IPS DF 4.7 (cell line): Measurements from ENCODE around the gene DRGX.

ENCODE experiments used
- DNase-seq: peaks from one replicate; pipeline ENCODE4 v3.0.0-alpha.2; 2013; ENCODE audit warnings: low spot score; ENCODE audit errors: extremely low read depth

The DRGX gene

DNA sequence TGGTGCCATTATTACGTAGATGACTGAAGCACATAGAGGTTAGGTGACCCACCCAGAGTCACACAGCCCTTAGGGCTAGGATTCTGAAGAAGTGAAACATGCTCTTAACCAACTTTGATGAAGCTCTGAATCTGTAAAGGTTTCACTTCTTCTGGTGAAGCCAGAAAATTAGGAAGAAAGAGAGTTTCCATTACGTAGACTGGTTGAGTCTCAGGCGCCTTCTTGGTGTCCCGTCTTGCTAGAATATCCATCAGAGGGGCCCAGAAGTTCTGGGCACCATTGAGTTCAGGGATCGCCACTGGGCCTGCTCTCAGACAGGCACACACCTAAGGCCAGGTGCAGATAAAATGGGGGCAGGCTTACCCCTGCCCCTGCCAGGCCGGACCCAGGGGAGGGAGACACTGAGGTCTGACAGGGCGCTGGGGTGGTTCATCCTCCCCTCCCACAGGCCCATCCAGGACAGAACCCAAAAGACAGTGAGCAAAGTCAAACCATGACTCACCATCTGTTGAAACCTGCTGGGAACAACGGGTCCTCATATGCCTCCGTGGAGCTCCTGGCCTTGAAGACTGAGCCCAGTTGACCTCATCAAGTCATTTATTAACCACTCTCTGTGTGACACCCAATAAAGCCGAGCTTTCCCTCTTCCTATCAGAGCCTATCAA, 33.2 kb downstream of the DRGX start:
- DNase-seq, result no peak

DNA sequence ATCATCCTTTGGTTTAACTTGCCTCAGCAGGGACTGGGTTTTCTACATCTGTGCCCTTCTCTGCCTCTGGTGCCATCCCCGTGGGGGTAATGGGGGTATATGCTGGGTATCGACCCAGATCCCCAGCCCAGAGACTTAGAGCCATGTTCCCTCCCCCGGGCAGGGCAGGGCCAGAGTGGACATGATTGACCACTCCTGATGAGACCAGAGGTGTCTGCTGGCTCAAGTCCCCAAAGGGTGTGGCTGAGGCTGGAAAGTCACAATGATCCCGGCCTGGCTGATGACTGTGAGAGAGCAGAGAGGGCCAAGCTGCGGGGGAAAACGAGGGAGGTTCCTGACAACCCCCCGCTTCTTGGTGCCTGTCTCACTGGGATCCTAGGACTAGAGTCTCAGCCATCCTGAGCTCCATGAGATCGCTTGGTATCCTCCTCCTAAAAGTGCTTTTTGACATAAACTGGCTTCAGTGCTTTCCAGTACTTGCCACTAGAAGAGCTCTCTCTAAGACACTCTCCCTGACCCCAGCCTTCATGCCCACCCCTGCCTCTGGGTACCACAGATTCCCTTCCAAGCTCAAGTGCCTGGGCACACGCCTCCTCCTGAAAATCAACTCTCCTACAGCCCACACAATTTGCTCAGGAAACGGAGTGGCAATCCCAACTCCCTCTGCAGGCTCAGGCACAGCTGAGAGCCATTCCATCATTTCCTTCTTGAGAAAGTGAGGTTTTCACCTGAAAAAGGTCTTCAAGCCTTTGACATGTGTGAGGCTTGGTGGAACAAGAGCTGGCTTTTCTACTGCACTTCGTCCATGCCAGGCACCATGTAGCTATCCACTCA, 33.9 kb downstream of the DRGX start:
- no peak for DNase-seq

DNA sequence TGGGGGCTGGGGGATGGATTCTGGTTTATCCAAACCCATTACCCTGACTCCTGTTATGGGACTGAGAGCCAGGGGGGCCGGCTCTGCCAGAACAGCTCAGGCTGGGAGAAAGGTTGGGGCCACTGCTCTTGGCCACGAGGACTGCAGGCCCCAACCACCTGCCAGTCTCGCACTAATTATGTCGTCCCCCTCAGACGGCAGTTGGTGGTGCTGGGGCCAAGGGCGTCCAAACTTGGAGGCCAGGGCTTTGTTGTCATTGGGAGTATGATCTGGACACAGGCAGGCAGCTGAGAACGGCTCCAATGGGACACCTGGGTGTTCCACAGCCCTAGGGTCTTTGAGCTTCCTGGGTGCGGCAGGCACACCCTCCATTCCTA, 34.7 kb downstream of the DRGX start:
- DNase-seq, result no peak

DNA sequence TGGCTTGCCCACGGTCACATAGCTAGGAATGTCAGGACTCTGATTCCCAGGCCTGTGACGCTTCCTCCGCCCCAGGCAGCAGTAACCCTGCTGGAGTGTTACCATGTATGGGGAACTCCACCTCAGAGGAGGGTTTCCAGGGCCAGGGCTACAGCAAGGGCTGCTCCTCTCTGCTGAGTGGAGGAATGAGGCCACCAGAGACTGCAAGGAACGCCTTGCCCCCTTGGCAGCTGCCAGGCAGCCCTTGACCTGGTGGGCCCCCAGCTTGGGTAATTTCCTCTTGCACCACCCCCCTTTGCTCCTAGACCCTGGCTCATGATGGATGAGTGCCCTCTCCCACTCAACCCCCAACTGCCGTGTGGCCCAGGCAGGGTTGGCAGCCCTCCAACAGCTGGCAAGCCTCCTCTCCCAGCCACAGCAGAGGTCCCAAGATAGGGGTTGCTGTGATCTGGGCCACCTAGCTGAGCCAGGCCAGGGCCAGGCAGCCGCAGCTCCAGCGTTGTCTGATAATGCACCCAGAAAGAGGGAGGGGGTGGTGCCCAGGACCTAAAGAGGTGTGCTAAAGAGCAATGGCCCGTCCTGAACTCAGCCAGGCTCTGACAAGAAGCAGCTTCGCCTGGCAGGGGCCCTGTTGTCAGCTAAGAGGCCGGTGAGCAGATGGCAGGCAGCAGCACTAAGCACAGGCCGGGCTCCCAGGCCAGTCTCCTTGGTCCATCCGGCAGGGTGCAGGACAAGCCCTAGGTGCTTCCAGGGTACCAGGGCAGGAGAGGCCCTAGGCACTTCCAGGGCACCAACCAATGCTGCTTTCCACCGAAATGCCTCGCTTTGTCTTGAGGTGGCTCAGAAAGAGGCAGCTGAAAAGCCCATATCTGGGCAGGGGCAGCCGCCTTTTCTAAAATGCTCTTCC, 35.4 kb downstream of the DRGX start:
- no peak for DNase-seq

DNA sequence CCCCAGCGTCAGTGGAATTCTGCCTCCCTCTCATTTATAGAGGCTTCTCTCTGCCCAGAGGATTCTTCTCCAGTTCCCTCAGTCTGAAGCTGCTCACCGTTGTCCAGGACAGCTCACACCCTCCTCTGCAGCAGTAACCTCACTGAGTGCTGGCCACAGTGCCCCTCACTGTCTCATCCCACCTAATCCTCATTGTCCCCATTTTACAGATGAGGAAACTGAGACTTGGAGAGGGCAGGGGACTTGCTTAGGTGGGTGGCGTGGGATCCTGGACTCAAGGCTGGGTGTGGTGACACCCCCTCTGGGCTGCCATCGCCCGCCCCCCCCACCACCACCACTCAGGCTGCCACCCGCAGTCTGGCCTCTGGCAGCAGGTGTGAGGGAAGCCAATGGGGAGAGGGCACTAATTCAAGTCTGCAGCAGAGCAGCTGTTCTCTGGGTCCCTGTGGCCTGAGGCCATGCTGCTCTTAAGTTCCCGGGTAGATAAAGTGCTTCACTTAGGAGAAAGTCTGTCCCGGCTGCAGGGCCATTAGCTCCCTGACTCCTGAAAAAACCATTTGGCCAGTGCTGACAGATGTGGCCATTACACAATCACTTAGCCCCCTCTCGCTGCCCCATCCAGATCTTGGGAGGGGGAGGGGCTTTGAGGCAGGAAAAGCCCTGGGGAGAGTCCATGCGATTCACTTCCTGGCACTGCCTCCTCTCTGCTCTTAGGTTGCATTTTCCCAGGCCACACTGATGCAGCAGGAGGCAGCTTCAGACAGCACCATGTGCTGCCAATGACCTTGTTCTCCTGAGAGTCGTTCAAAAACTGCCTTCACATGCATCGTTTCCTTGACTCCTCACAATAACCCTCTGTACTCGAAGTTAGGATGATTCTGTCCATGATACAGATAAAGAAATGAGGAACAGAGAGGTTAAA, 36.3 kb downstream of the DRGX start:
- DNase-seq, result peak; percentile 19

DNA sequence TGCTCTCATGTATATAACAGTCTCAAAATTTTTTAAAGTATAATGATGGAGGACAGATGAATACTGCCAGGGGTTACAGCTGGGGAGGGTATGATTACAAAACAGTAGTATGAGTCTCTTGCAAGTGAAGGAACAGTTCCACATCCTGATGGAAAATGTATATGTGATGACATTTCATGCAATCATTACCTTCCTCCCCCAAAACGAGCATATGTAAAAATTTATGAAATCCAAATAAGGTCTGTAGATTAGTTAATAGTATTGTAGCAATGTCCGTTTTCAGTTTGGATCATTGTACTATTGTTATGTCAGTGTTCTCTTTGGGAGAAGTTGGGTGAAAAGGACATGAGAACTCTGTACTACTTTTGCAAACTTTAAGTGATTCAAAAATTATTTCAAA, 38.0 kb downstream of the DRGX start:
- no peak for DNase-seq

DNA sequence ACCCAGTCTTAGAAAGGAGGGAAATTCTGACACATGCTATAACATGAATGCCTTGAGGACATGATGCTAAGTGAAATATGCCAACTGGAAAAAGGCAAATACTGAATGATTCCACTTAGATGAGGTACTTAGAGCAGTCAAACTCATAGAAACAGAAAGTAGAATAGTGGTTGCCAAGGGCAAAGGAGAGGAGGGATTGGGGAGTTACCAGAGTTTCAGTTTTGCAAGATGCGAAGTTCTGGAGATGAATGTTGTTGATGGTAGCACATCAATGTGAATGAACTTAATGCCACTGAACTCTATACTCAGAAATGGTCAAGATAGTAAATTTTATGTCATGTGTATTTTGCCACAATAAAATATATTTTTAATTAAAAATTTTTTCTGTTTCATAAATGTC, 38.9 kb downstream of the DRGX start:
- DNase-seq, result no peak

DNA sequence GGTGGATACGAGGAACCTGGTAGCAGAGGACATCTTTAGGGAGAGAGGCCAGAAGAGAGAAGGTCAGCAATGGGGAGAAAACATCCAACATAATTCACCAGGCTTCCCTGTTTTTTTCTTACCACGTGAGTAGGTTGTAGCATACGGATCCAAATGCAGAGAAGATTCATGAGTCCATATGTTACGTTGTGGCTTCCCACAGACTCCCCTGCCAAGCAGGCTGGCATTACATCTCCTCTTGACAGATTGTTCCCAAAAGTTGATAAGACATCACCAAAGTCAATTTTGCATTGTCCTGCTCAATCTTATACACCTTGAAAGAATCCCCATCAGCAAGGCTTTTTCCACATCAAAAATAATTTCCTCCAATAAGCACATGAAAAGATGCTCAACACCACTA, 39.7 kb downstream of the DRGX start:
- DNase-seq, result no peak

DNA sequence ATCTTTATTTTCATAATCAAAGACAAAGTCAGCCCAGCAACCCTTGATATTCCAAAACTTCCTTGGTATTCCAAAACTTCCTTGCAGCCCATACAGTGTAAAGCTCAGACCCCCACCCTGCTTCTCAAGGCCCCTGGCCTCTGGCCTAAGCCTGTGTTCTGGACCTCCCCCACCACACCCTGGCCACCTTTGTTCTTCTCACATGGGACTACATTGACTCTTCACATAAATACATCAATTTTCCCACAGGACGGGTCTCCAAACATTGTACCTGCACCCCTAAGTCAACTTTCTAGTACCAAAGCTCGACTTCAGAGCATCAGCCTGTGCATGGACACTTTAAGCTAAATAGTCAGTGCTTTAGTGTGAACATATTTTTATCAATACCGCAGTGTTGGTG, 40.7 kb downstream of the DRGX start:
- no peak for DNase-seq

DNA sequence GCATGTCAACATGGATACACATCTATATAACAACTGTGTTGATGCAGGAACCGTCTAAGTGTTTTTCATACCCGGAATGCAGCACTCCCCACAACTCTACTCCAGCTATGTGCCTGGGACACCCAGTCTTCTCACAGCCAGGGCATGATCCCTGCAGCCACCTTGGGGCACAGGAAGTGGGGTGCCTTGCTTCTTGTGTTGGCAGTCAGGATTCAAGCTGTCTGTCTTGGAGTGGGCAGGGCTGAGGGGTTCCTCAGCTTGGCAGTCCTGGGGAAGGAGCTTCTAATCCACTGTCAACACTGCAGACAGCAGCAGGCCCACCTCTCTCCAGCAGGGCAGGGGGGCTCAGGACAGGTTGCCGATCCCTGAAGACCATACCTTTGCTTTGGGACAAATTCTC, 41.3 kb downstream of the DRGX start:
- DNase-seq, result no peak

DNA sequence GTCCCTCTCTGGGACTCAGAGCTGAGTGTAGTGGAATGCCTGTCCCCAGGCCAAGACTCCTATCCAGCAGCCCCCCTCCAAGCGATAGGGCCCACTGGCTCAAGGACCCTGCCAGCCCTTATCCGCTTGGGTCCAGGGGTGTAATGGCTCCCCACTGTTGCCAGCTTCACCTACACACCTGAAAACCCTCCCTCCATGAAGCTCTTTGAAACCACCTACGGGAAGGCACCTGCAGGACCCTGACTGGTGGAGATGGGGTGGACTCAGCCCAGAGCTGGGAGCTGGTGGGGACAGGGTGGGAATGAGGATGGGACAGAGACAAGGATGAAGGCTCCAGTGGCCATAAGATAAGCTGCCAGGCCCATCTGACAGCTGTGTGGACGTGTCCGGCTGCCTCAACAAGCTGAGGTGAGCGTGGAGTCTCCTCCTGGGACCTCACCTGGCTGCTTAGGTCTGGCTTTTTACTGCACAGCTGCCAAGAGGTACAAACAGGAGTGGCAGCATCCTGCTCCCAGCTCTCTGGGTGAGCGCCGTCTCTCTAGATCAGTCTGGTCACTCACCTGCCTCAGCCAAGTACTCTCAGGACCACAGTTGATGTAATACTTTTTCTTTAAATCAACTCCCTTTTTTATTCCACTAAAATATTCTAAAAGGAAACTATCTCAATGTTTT, 41.9 kb downstream of the DRGX start:
- DNase-seq, result no peak

DNA sequence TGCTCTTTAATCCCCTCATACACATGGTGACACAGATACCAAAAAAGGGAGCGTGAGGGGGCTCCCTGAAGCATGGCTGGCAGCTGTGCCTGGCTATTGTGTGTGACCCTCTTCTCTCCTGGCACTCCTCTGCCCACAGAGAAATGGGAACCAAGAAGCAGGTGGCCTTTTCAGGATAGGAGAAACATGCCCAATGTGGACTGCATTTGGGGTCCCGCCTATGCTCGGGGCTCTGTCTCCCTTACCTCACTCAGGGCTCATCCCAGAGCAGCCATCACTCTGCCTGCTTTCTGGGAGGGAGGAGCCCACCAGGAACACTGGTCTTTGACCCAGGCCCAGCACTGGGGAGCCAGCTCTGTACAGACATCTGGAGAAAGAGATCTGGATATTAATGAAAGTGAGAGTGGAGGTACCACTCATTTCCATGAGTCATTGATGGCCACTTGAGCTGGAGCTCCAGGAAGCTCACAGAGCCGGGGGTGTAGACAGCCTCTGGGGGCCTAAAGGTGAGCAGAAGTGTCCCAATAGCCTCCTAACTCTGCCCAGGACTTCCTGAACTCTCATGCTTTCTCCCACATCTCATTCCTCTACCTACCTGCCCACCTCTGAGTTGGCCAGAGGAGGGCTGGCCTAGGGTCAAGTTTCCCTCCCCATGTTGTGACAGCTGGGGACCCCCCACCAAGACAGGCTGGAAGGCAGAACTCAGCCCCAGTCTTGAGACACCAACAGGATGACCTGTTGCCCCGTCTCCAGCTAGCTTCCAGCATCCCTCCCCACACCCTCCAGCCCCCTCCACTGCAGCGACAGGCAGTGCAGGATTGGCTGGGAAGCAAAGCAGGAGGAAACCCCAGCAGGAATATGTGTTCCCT, 42.6 kb downstream of the DRGX start:
- no peak for DNase-seq

DNA sequence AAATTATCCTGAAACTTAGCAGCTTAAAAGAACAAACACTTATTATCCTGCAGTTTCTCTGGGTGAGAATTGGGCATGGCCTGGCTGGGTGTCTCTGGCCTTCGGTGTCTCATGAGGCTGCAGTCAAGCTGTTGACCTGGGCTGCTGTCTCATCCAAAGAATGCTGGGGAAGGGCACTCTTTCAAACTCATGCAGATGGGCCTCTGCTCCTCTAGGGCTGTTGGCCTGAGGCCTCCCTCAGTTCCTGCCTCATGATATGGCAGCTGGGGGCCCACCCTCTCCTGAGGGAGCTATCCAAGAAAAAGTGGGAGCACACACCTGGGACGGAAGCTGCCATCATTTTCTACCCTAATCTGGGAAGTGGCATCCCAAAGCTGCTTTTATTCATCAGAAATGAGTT, 43.6 kb downstream of the DRGX start:
- no peak for DNase-seq

DNA sequence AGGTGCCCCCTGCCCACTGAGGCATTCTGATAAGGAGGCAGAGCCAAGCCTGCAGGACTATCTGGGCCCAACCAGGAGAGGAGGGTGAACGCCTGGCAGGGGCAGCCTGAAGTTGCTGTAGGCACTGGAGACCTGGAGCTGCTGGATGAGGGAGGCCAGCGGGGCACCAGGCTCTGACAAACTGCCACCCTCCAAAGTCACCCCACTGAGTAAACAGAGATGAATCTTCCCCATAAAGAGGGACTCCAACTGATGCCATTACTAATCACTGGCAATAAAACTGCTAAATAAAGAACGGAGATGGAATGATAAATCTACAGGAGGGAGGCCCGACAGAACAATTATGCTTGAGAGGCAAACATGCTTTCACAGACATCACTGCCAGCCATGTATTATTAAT, 44.2 kb downstream of the DRGX start:
- DNase-seq, result no peak

DNA sequence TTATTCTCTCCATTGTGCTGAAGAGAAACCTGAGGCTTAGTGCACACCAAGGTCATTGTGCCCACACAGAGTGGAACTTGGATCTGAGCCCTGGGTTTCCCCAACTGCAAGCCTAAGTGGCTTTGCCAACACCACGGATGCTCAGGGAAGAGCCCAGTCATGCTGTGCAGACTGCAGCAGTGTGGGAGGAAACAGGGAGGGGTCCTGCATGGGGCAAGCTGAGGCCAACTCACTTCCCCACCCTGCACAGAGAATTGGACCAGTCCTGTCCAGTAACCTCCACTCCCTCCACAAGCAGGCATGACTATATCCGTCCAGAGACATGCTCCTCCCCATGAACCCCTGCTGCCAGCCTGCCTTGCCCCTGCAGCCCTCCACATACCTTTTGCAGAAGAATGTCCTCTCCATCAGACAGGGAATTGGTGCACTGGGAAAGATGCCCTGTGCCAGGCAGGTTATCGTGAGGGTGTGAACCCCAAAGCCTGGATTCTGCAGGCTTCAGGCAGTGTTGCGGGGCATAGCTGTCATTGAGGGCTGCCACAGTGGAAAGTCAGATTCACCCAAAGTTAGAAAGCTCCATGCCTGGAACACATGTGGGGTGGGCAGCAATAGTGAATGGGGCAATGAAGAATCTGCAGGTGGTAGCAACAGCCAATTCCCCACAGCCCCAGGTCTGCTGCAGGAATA, 44.9 kb downstream of the DRGX start:
- no peak for DNase-seq

DNA sequence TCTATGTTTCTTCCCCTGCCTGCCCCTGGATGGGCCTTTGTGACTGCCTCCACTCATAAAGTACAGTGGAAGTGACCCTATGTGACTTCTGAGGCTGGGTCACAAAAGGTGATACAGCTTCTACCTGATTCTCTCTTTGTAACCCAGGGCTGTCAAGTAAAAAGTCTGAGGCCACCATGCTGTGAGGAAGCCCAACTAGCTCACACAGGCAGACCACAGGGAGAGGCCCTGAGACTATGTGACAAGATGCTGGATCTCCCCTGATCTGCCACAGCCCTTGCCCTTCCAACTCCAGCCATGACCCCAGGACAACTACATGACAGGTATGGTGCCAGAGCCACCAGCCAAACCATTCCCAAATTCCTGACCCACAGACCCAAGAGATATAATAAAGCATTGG, 45.8 kb downstream of the DRGX start:
- no peak for DNase-seq

DNA sequence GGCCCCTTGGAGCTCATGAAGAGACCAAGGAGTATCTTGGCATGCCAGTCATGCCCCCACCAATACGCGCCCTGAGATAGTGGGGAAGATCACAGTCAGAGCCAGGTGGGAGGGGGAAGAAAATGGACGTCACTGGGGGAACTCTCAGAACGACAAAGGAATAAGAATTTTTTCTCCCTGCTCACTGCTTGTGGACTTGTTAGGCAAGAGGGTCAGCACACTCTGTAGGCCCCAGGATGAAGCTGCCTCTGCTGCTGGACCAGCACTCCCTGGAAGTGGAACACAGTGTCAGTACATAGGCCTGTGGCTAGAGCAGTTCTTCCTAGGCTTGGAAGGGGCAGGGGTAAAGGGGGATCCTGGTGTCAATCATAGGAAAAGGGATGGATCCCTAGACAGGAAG, 46.5 kb downstream of the DRGX start:
- no peak for DNase-seq

DNA sequence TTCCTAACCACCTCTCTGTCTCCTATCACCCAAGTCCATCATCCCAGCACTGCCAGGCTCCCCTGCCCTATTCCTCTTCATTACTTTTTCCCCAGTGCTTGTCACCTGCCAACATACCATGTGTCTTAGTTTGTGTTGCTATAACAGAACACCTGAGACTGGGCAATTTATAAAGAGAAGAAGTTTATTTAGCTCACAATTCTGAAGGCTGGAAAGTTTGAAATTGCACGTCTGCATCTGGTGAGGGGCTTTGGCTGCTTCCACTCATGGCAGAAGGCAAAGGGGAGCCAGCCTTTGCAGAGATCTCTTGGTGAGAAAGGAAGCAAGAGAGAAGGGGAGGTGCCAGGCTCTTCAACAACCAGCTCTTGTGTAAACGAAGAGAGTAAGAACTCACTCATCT, 47.3 kb downstream of the DRGX start:
- no peak for DNase-seq

DNA sequence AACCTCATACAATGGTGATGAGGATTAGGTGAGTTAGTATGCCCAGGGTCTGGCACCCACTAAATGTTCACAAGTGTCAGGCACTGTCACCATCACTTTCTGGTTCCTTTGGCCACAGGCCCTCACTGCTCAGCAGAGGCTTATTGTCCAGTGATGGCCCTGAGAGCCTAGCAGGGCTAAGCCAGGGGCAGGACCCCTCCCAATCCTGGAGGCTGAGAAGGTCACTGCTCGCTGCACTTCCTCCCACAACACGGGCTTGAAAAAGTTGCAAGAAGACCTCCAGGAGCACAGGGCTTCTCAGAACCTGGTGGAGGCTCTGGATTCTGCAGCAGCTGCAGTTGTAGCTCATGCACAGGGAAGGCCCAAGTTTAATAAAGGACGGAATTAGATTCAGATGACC, 48.1 kb downstream of the DRGX start:
- no peak for DNase-seq
